Uterus (tissue), 2 donors: Measurements from ENCODE around the gene KREMEN1.

Experiments
- POLR2A ChIP-seq, 2 donors: fragments of 450-650 bp; IDR thresholded peaks; one replicate each; pipeline ENCODE4 v1.6.1; 2016; ENCODE audit warnings: antibody characterized with exemption in 2 of 2, mild to moderate bottlenecking in 1 of 2, moderate library complexity in 1 of 2
- TF ChIP-seq, protein P1 (sequence below), 4 experiments: fragments of 200-600 bp in 2 of 4; fragments of 450-650 bp in 2 of 4; sonication (generic) in 2 of 4; IDR thresholded peaks; one replicate each; pipeline ENCODE4 v1.5.1; 2016 to 2019; ENCODE audit warnings: antibody characterized with exemption in 4 of 4, mild to moderate bottlenecking in 2 of 4, moderate library complexity in 1 of 4

GRCh38 chr22:29158546-29158945 is 85.7 kb downstream of the KREMEN1 start:
- TF ChIP-seq, protein P1, sequence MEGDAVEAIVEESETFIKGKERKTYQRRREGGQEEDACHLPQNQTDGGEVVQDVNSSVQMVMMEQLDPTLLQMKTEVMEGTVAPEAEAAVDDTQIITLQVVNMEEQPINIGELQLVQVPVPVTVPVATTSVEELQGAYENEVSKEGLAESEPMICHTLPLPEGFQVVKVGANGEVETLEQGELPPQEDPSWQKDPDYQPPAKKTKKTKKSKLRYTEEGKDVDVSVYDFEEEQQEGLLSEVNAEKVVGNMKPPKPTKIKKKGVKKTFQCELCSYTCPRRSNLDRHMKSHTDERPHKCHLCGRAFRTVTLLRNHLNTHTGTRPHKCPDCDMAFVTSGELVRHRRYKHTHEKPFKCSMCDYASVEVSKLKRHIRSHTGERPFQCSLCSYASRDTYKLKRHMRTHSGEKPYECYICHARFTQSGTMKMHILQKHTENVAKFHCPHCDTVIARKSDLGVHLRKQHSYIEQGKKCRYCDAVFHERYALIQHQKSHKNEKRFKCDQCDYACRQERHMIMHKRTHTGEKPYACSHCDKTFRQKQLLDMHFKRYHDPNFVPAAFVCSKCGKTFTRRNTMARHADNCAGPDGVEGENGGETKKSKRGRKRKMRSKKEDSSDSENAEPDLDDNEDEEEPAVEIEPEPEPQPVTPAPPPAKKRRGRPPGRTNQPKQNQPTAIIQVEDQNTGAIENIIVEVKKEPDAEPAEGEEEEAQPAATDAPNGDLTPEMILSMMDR (IDR thresholded peaks at IDR 0.05) = no peak
- TF ChIP-seq POLR2A (IDR thresholded peaks at IDR 0.05) = no peak
